GM12865 (cell line): ENCODE data around the gene FGD5.

ENCODE experiments used
- DNase-seq: peaks from one replicate; pipeline ENCODE4 v3.0.0; 2010; ENCODE audit warnings: low read depth
- H3K4me3 ChIP-seq: 2 replicates; pipeline ENCODE4 v1.5.1; 2011; ENCODE audit warnings: mild to moderate bottlenecking, low read depth, low read length, control low read depth
- TF ChIP-seq, protein P1 (sequence below): IDR thresholded peaks from 2 replicates; pipeline ENCODE4 v1.5.1; 2011; ENCODE audit warnings: low read length, control low read depth, low read depth, inconsistent platforms; ENCODE audit not compliant: insufficient read depth; ENCODE audit errors: missing control alignments

Gene FGD5

GRCh38 chr3:14879211-14879874, 60.6 kb downstream of the FGD5 start:
- no peak overlapping the region for H3K4me3 ChIP-seq
- no peak for DNase-seq
- TF ChIP-seq, protein P1, sequence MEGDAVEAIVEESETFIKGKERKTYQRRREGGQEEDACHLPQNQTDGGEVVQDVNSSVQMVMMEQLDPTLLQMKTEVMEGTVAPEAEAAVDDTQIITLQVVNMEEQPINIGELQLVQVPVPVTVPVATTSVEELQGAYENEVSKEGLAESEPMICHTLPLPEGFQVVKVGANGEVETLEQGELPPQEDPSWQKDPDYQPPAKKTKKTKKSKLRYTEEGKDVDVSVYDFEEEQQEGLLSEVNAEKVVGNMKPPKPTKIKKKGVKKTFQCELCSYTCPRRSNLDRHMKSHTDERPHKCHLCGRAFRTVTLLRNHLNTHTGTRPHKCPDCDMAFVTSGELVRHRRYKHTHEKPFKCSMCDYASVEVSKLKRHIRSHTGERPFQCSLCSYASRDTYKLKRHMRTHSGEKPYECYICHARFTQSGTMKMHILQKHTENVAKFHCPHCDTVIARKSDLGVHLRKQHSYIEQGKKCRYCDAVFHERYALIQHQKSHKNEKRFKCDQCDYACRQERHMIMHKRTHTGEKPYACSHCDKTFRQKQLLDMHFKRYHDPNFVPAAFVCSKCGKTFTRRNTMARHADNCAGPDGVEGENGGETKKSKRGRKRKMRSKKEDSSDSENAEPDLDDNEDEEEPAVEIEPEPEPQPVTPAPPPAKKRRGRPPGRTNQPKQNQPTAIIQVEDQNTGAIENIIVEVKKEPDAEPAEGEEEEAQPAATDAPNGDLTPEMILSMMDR, result no peak

- DNase-seq, result no peak
- no peak overlapping the region for H3K4me3 ChIP-seq
- TF ChIP-seq, protein P1, result no peak
Observed at GRCh38 chr3:14880447-14881106, 61.8 kb downstream of the FGD5 start.

GRCh38 chr3:14883226-14883625, 64.5 kb downstream of the FGD5 start:
- no peak overlapping the region for H3K4me3 ChIP-seq
- no peak for DNase-seq
- TF ChIP-seq, protein P1, result no peak

DNA sequence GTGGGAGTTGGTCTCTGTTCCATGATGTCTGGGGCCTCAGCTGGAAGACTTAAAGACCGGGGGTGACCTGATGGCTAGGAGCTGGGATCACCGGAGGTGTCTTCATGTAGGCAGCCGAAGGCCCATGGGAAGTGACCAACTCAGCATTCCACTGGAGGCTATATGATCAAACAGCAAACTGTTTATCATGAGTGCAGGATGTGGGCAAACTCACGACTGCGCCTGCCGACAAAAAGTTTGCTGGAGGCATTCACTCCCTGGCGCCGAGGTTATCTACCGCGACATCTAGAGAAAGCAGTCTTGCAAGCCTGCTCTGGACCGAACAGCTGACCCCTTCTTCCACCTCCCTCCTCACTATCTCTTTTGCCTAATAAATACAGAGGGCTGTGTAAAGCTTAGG, 65.9 kb downstream of the FGD5 start:
- TF ChIP-seq, protein P1, result no peak
- DNase-seq, result no peak
- H3K4me3 ChIP-seq, result no peak overlapping the region

DNA sequence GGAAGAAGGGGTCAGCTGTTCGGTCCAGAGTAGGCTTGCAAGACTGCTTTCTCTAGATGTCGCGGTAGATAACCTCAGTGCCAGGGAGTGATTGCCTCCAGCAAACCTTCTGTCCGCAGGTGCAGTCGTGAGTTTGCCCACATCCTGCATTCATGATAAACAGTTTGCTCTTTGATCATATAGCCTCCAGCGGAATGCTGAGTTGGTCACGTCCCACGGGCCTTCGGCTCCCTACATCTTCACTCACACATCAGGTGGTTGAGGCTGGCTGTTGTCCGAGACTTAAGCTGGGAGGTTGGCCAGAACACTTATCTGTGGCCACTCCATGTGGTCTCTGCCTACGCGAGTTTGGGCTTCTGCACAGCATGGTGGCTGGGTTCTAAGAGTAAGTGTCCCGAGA, 66.5 kb downstream of the FGD5 start:
- TF ChIP-seq, protein P1, result no peak
- DNase-seq, result no peak

GRCh38 chr3:14886101-14886500, 67.3 kb downstream of the FGD5 start:
- no peak overlapping the region for H3K4me3 ChIP-seq
- TF ChIP-seq, protein P1, result no peak
- no peak for DNase-seq

More for the DNA sequence above, 66.5 kb downstream of the FGD5 start:
- no peak overlapping the region for H3K4me3 ChIP-seq
